GM18520 (cell line): ENCODE results near the gene BDH1.

ENCODE experiments used
- ATAC-seq: cut with Tn5 transposase; IDR thresholded peaks from one replicate; pipeline ENCODE4 v1.9.1; 2021; ENCODE audit not compliant: unreplicated experiment

Gene BDH1

DNA sequence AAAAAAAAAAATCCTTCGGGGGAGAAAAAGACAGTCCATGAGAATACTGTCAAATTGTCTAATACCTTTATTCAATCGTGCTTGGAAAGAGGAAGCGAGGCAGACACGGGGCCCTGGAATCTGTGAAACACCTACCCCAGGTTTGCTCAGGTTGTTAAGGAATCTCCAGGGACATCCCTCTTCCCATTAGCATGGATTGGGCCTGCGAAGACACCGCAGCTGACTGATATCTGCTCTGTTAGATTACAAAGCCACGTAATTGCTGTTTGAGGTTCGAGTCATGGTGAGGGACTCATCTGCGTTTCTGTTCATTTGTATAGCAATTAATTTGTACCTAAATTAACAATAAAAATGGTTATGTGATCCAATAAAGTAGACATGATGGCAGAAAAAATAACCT lies 91.0 kb downstream of the BDH1 start:
- ATAC-seq = no peak

DNA sequence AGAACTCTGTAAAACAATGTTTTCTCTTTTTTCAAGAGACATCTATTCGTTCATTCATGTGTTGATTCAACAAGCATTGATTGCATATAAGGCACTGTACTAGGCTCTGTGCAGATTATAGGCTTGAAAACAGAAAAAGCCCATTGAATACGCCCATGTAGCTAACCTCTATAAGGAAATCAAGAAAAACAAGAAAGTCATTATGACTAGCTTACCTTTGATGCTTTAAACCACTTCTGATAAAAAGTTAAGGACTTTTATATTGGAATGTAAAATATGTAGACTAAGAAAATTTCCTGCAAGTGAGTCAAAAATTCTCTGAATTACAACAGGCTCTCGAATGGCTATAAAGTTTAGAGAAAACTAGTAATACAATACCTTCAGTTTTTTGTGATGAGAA lies 92.5 kb downstream of the BDH1 start:
- no peak for ATAC-seq

DNA sequence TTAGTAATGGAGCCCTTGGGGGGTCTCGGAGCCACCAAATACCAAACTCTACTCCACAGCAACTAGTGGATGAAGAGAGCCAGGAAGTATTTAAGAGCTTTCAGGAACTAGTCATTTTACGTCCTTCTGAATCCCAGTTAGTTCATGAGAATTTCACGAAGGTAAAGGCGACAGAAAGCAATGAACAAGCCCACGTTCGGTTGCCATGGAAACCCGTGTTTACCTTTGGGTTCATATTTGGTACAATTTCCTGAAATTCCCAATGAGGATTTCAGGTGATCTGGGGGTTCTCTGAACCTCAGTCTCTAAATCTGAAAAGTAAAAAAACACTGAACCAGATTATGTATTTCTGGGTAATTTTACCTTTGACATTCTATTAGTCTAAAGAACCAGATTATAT lies 93.0 kb downstream of the BDH1 start:
- ATAC-seq = no peak

DNA sequence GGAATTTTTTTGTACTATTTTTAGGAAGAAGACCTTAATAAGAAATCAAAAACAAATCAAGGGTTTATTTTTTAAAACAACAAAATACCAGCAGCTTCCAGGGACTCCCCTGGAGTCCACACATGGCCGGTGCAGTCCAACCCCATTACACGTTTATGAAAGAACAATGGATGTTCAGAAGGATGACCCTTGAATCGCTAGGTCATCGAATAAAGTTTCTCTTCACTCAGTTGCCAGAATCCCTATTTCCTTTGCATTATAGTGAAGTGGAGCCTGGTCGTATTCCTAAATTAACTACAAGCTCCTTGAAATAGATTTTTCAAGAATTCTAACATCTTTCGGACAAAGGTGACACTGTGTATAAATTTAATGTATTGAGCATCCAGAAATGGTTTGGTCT lies 95.1 kb downstream of the BDH1 start:
- ATAC-seq = no peak

DNA sequence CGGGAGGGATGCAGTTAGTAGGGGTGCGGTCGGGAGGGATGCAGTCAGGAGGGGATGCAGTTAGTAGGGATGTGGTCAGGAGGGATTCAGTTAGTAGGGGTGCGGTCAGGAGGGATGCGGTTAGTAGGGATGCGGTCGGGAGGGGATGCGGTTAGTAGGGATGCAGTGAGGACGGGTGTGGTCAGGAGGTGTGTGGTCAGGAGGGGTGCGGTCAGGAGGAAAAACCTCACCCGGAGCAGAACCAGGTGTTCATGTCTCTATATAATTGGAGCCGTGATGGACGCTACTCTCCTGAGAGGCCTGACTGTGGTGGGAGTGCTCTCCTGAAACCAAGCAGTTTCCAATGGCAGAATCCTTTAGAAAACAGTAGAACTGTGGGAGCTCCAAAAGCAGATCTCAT lies 95.8 kb downstream of the BDH1 start:
- ATAC-seq = no peak
